ENCODE data around the gene BAD. TPM values are rescaled to one million over a fixed set of nuclear protein-coding genes. Genes with fewer than 3 reads are reported as not detected.

BAD gene
- total RNA-seq, 1 experiment from 2014 or later = 50.5 TPM

- Mint-ChIP-seq H3K36me3 (ENCODE audit: insufficient read depth, unreplicated experiment) (peaks cover 35% of the 10 kb centered on the region), H3K27me3 (ENCODE audit: insufficient read depth, unreplicated experiment) (no peaks in the 10 kb centered on the region), H3K4me1 (ENCODE audit: low read depth, unreplicated experiment) (peaks cover 20% of the 10 kb centered on the region), H3K4me3 (ENCODE audit: unreplicated experiment) (no peak overlapping the region), H3K9me3 (ENCODE audit: unreplicated experiment) (no peaks in the 10 kb centered on the region), H3K27ac (ENCODE audit: unreplicated experiment) (no peak overlapping the region)
- H3K4me3 ChIP-seq (ENCODE audit: low read depth, low read length) = no peak overlapping the region
- DNase-seq = no peak
- H3K36me3 ChIP-seq (ENCODE audit: control insufficient read depth, insufficient read depth, low read length) = peaks cover 1% of the 10 kb centered on the region
- H3K27me3 ChIP-seq (replicated peaks; ENCODE audit: control insufficient read depth, insufficient read depth, low read length) = no peaks in the 10 kb centered on the region
- BruUV-seq (replicated peaks) = no TSS peak
- peaks cover 18% of the 10 kb centered on the region for H3K4me1 ChIP-seq
- H3K9me3 ChIP-seq = no peaks in the 10 kb centered on the region
- CTCF ChIA-PET = interaction anchor here (1.4 to 1.6 kb wide), 2 partner anchors 32 to 33 kb away, joined by 4 to 11 read pairs; no protein-coding TSS in a partner anchor
- intact Hi-C loops (cut with micrococcal nuclease; ENCODE audit: unreplicated experiment) = no loop called here
- POLR2A ChIA-PET = no interaction called here
- TF ChIP-seq CTCF (IDR thresholded peaks at IDR 0.05; ENCODE audit: insufficient read depth in 1 of 2, low read depth in 1 of 2, low read length in 1 of 2, severe bottlenecking in 1 of 2, unreplicated experiment in 1 of 2) = no peak
Observed at GRCh38 chr11:64323373-64323772, 38.9 kb upstream of the BAD start.

GRCh38 chr11:64322925-64323260 is 38.4 kb upstream of the BAD start:
- intact Hi-C loops (cut with micrococcal nuclease; ENCODE audit: unreplicated experiment) = no loop called here
- TF ChIP-seq CTCF (IDR thresholded peaks at IDR 0.05; ENCODE audit: insufficient read depth in 1 of 2, low read depth in 1 of 2, low read length in 1 of 2, severe bottlenecking in 1 of 2, unreplicated experiment in 1 of 2) = no peak
- ChIA-PET POLR2A (no interaction called here), CTCF (interaction anchor here (1.4 to 1.6 kb wide), 2 partner anchors 32 to 34 kb away, joined by 4 to 11 read pairs; no protein-coding TSS in a partner anchor)
- DNase-seq = no peak
- Histone ChIP-seq H3K4me1 (peaks cover 18% of the 10 kb centered on the region), H3K27me3 (replicated peaks; ENCODE audit: control insufficient read depth, insufficient read depth, low read length) (no peaks in the 10 kb centered on the region), H3K9me3 (no peaks in the 10 kb centered on the region), H3K4me3 (ENCODE audit: low read depth, low read length) (no peak overlapping the region), H3K36me3 (ENCODE audit: control insufficient read depth, insufficient read depth, low read length) (peaks cover 1% of the 10 kb centered on the region)
- Mint-ChIP-seq H3K27ac (ENCODE audit: unreplicated experiment) (no peak overlapping the region), H3K36me3 (ENCODE audit: insufficient read depth, unreplicated experiment) (peaks cover 40% of the 10 kb centered on the region), H3K9me3 (ENCODE audit: unreplicated experiment) (no peaks in the 10 kb centered on the region), H3K27me3 (ENCODE audit: insufficient read depth, unreplicated experiment) (no peaks in the 10 kb centered on the region), H3K4me3 (ENCODE audit: unreplicated experiment) (no peak overlapping the region), H3K4me1 (ENCODE audit: low read depth, unreplicated experiment) (peaks cover 20% of the 10 kb centered on the region)
- BruUV-seq (replicated peaks) = no TSS peak

- Mint-ChIP-seq H3K36me3 (ENCODE audit: insufficient read depth, unreplicated experiment) (peaks cover 54% of the 10 kb centered on the region), H3K4me1 (ENCODE audit: low read depth, unreplicated experiment) (peaks cover 21% of the 10 kb centered on the region), H3K9me3 (ENCODE audit: unreplicated experiment) (no peaks in the 10 kb centered on the region), H3K4me3 (ENCODE audit: unreplicated experiment) (no peak overlapping the region), H3K27ac (ENCODE audit: unreplicated experiment) (peak overlapping the region; percentile 48), H3K27me3 (ENCODE audit: insufficient read depth, unreplicated experiment) (no peaks in the 10 kb centered on the region)
- Histone ChIP-seq H3K9me3 (no peaks in the 10 kb centered on the region), H3K4me3 (ENCODE audit: low read depth, low read length) (no peak overlapping the region), H3K27me3 (replicated peaks; ENCODE audit: control insufficient read depth, insufficient read depth, low read length) (no peaks in the 10 kb centered on the region), H3K36me3 (ENCODE audit: control insufficient read depth, insufficient read depth, low read length) (peaks cover 1% of the 10 kb centered on the region), H3K4me1 (peaks cover 19% of the 10 kb centered on the region)
- ChIA-PET POLR2A (no interaction called here), CTCF (no interaction called here)
- intact Hi-C loops (cut with micrococcal nuclease; ENCODE audit: unreplicated experiment) = no loop called here
- BruUV-seq (replicated peaks) = no TSS peak
- no peak for DNase-seq
- no peak for TF ChIP-seq CTCF (IDR thresholded peaks at IDR 0.05; ENCODE audit: insufficient read depth in 1 of 2, low read depth in 1 of 2, low read length in 1 of 2, severe bottlenecking in 1 of 2, unreplicated experiment in 1 of 2)
Observed at GRCh38 chr11:64321533-64321932, 37.1 kb upstream of the BAD start.

Measured in Caco-2 (cell line).